ENCODE results near the gene TLR8.

TLR8 gene

DNA sequence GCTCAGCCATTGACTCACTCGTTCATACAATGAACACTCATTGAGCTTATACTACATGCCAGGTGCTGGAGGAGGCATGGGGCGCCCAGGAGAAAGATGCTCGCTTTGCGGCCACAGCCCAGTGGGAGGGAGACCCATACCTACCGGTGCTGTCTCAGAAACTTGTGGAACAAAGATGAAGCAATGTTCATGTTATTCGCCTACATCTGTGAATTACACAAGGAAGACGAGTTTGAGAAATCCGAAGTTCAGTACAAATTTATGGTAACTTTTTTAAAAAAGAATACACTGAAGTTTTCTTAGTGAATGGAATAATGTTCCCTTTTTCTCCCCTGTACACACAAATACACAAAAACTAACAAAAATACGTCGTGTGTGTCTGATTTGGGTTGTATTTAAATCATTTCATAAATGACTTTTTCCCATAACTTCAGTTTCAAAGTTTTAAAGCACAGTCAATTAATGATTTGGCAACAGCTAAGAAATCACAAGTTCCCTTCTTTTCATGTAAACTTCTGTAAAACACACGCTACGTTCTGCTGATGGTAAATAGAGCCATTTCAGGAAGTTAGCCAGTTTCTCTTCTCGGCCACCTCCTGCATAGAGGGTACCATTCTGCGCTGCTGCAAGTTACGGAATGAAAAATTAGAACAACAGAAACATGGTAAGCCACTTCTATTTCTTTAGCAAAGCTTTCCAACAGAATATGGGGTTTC lies at the start of gene TLR8:
TLR8 (plus strand) TSS at position 575 of the 716 bp plus-strand sequence; CDS start at position 662, 87 bp downstream.
- peak; percentile 18 for DNase-seq

DNA sequence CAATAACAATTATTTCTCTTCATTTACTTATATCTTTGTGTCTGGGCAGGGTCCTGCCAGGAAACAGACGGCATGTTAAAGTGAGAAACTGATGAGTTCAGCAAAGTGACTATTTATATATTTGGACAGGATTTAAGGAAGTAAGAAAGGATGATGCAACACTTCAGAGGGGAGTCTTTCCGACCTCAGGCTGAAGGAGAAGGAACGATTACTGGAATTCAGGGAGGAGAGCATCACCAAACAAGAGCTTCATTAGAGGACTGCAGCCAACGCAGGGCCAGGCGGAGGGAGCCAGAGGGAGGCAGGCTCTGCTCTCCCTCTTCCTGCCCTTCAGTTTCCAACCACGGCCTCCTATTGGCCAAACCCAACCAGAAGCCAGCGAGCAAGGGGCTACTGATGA lies 41.1 kb upstream of the TLR8 start:
- no peak for DNase-seq

DNA sequence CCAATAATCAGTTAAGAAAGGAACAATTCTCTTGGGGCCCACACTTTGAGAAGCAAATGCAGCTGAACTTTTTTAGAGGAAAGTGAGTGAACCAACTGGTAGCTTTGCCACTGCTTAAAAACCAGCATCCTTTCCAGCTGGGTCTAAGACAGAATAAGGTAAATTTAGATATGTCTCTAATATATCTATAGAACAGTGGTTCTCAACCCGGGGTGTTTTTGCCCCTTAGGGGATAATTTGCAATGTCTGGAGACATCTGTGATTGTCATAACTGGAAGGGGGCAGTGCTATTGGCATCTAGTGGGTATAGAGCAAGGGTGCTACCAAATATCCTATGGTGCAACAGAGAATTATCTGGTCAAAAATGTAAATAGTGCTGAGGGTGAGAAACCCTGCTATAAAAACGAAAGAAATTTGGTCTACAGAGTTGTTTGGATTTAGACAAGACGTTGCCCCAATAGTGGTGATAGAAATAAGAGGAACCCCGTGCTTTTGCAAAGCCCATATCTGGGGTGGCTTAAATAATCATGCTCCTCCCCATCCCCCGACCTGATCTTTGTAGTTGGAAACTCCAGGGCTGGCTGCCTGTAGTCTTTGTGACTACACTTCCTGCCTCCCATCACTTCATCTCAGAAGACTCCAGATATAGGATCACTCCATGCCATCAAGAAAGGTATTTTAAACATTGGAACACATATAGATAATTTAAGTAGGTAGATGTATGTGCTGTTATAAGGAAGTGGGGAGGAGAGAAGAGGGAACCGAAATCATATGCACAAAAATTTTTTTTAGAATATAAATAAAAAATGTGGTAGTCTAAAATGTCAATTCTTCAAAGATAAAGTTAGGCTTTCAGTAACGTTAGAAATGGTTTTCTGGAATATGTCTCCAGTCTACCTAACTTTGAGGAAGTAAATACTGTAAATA lies 39.7 kb upstream of the TLR8 start, which contains the start of gene TLR7:
TLR7 (plus strand) TSS at position 622 of the 927 bp plus-strand sequence. CDS start 507 bp downstream, outside the sequence.
- no peak for DNase-seq

DNA sequence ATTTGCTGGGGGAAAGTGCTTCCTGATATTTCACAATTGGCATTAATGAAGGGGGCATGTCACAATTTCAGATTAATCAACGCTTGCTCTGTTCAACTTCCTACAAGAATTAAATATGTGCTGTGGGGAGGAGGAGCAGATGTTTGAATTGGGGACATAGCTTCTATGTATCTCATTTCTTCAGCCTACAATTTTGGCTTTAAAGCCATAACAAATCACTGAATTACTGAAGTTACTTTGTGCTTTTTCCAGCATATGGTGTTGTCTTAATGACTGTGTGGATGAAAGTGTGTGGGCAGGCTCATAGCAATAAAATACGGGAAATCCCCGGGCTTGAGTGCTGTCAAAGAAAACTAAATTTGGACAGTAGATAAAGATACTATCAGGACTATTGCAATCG lies 38.7 kb upstream of the TLR8 start:
- DNase-seq, result no peak

DNA sequence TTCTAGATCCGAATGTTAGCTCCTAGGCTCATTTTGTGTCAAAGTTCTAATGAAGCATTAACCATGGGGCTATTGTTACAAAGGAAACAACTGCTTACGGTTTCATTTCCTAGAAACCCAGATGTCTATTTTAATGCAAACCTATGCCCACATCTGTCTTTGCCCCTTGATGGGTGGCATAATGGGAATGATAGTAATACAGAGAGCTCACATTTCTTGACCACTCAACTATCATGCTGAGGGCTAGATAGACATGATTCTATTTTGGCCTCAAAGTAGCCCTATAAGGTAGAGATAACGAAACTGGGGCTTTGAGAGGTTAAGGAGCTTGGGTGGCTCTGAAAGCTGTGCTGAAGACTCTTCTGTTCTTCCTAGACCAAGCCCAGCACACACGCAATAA lies 37.7 kb upstream of the TLR8 start:
- no peak for DNase-seq

DNA sequence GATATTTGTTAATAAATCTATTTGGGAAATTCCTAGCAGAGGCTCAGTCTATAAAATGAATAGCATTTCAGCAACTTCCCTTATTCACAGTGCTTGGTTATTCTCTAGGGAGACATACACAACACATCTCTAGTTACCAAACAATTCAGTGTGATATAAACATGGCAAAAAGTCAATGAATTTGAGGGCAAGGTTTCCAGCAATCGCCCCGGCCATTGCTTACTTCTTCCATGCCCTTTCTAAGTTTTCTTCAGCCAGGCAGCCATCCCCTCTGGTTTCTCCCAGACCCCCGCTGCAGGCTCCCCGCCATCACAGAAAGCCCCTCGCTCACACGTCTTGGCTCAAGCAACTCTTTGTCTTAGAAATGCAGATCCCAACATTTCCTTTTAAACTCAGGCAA lies 35.2 kb upstream of the TLR8 start:
- no peak for DNase-seq

DNA sequence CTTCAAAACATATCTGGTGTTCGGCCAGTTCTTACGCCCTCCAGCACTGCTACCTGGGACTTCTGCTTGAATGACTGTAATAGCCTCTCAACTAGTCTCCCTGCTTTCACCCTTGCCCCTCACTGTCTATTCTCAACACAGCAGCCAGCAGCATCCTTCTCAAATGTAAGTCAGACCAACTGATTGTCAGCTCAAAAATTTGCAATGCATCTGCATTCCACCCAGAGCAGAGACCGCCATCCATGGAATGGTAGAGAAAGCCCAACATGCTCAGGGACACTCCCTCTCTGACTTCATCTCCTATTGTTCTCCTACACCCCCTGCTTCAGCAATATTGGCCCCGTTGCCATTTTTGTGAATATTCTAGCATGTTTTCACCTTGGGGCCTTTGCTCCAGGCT lies 33.7 kb upstream of the TLR8 start:
- DNase-seq, result no peak

DNA sequence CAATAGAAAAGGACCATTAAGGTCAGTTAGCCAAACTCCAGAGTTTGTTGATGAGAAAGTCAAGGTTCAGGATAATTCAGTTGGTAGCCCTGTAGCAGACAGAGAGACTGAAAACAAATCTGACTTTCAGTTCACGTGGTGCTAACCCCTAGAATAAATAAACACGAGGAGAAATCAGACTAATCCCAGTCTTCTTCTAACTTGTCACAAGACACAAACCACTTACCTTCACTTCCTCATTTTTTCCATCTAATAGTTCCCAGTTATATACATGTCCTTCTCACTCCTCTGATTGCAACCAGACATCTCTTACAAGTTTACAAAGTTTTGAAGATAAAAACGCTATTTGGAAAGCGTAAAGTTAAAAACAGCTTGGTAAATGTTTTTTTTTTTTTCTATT lies 31.8 kb upstream of the TLR8 start:
- no peak for DNase-seq

DNA sequence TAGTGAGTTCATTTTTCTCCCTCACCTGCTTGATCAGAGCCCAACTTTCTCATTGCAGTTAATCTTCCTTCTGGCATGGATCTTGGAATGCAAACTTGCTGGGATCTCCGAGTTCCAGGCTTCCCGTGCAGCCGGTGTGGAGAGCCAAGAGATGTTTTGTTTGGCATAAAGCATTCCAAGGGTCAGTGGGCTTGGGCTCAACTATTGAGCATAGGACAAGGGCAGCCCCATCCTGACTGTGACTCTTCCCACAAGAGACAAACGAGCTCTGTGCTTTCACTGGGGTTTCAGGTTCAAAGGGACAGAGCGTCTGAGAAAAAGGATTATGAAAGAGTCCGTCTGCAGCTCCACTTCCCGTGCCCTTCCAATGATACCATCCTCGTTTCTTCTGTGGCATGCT lies 29.0 kb upstream of the TLR8 start:
- DNase-seq, result no peak

DNA sequence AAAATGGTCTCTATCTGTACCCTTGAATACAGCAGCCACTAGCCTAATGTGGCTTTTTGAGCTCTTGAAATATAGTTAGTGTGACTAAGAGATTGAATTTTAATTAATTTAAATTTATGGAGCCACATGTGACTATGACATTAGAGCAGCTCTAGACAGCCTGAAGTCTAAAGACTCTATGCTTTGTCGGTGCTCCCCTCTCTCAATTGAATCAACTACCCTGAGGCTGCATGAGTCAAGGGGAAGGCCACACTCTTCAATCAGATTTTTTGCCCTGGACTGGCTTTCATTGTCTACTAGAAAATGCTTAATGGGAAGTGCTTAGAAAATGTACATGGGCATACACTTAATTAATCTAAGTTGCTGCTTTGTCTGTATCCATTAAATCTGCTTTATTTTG lies 27.9 kb upstream of the TLR8 start:
- no peak for DNase-seq

DNA sequence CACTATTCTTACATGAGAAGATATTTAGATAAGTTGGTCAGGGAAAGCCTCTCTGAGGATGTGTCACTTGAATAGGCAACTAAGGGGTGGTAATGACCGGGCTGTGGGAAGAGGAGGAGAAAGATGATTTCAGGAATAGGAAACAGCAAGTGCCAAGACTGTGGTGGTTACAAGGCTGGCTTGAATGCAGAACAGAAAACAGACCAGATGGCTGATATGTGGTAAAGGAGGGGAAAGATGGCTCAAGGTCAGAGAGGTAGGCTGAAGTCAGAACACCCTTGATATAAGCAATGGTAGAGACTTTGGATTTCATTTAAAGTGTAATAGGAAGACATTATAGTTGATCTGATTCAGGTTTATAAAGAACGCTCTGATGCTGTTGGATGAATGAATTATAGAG lies 24.5 kb upstream of the TLR8 start:
- DNase-seq, result no peak

DNA sequence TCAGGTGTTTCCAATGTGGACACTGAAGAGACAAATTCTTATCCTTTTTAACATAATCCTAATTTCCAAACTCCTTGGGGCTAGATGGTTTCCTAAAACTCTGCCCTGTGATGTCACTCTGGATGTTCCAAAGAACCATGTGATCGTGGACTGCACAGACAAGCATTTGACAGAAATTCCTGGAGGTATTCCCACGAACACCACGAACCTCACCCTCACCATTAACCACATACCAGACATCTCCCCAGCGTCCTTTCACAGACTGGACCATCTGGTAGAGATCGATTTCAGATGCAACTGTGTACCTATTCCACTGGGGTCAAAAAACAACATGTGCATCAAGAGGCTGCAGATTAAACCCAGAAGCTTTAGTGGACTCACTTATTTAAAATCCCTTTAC lies 20.9 kb upstream of the TLR8 start:
- no peak for DNase-seq

DNA sequence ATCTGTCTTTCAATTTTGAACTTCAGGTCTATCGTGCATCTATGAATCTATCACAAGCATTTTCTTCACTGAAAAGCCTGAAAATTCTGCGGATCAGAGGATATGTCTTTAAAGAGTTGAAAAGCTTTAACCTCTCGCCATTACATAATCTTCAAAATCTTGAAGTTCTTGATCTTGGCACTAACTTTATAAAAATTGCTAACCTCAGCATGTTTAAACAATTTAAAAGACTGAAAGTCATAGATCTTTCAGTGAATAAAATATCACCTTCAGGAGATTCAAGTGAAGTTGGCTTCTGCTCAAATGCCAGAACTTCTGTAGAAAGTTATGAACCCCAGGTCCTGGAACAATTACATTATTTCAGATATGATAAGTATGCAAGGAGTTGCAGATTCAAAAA lies 19.9 kb upstream of the TLR8 start:
- no peak for DNase-seq

DNA sequence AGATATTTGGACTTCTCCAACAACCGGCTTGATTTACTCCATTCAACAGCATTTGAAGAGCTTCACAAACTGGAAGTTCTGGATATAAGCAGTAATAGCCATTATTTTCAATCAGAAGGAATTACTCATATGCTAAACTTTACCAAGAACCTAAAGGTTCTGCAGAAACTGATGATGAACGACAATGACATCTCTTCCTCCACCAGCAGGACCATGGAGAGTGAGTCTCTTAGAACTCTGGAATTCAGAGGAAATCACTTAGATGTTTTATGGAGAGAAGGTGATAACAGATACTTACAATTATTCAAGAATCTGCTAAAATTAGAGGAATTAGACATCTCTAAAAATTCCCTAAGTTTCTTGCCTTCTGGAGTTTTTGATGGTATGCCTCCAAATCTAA lies 19.3 kb upstream of the TLR8 start:
- no peak for DNase-seq

DNA sequence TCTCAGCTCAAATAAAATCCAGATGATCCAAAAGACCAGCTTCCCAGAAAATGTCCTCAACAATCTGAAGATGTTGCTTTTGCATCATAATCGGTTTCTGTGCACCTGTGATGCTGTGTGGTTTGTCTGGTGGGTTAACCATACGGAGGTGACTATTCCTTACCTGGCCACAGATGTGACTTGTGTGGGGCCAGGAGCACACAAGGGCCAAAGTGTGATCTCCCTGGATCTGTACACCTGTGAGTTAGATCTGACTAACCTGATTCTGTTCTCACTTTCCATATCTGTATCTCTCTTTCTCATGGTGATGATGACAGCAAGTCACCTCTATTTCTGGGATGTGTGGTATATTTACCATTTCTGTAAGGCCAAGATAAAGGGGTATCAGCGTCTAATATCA lies 18.7 kb upstream of the TLR8 start:
- no peak for DNase-seq

DNA sequence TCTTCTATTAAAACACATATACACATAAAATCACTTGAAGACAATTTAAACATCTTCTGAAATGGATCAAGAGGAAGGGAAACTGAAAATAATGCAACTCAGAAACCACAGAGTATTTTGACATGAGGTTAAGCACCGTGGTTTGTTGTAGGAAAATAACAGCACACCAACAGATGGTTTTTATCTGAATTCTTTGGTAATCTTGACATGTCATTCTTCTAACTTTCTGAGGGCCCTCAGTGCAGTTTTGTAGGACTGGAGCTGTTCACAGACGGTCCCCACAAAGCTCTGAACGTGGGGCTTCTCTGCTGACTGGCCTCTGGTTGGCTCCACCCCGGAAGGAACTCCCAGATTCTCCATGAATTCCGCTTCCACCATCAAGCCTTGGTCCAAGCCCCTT lies 16.0 kb upstream of the TLR8 start:
- peak; percentile 38 for DNase-seq

DNA sequence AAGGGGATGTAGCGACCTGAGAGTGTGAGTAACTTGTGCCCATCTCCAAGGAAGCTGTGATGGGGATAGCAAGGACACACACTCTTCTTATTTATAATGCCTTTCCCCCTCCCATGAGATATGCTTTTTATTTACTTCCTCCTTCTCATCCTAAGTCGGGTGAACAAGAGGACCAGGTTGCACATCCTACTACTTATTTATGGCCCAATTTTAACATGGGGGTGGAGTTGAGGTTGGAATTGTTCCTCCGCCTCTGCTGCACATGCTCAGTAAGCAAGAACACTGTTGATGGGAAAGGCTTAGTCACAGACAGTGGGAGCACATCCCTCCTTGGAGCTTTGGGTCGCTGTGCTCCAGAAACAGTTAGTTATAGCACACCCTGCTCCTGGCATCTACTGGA lies 15.2 kb upstream of the TLR8 start:
- DNase-seq, result peak; percentile 44

DNA sequence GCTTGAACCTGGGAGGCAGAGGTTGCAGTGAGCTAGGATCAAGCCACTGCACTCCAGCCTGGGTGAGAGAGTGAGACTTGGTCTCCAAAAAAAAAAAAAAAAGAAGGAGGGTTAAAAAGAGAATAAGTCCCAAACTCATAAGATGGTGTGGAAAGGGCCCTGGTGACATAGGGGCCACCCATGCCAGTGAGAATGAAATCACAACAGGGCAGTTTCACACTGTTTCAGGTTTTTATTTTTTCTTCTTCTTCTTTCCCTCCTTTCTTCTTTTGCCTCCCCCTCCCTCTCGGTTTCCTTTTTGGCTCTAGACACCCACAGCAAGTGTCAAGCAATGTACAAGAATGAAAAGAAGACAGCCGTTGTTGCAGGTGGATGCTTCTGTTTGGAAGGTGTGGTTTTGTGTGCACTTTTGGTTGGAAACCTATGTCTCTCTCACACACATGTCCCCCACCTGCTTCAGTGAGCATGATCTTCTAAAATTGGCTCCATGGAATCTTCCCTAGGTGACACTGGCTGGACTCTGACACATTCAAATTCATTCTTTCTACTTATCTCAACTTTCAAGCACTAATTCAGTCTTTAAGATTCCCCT lies 14.4 kb upstream of the TLR8 start:
- no peak for DNase-seq

DNA sequence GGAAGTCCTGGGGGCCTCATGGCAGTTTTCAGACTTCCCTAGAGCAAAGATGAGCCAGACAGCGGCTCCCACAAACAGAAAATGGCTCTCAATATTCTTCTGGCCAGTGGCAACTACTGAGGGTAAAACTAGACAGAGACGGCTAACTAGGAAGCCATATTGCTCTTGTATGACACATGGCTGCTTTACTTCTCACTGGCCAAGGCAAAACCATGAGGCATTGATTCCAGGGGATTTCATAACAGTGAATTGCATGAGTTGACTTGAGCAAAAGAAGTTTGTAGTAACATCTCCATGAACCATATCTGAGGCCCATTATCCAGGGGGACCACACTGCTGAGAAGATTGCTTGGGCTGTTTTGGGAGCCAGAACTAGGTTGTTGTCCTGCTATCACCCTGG lies 13.7 kb upstream of the TLR8 start:
- DNase-seq, result no peak

DNA sequence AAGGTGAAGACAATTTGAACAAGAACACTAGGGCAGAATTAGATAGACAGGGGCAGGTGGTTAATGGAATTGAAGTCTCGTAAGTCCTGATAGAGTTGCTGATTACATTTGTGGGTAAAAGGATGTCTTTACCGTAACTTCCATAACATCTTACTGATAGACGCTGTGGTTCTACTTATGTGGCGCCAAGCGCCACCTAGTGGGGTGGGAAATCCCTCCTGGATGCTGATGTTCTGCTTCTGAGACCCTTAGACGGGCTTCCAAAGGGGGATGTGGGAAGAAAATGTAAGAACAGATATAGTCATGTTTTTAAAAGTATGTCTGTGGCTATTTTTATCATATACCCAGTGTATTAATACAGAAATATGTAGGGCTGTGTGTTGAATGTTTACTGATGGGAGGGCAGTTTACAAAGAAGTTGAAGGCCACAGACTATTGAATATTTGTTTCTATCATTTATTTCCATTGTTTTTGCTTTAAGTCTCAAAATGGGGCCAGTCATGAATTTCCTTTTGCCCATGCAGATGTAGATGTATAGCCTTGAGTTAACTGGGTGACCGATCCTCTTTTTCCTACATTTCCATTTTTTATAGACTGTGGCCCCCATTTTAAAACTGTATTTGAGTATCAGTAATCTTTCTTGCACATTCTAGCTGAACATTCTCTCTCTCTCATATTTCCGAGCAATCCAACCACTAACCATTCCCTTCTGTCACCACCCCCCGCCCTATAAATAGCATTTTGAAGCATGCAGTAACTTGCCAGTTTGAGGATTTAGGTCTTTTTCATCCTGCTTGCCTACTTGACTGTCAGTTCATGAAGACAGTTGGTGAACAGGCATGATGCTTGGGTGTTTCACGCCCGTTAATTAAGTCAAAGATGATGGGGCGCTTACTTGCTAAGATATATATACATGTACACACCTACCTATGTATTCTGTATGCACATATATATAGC lies 12.1 kb upstream of the TLR8 start:
- no peak for DNase-seq

DNA sequence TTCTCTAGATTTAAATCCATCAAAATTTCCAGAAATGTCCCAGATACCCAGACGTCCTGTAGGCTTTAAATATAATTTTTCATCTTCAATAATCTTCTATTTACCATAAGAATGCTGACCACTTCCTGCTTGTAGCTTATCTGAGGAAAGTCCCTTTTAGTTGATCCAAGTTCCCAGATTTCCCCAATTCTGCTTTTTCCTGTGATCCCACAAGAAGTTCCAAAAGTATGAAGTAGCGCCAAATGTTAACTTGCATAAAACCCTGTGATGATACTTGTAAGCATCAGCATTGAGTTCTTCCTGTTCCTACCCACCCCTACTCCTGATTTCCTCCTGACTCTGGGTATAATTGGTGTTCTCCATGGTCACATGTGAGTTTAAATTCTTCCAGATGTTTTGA lies 10.6 kb upstream of the TLR8 start:
- no peak for DNase-seq

DNA sequence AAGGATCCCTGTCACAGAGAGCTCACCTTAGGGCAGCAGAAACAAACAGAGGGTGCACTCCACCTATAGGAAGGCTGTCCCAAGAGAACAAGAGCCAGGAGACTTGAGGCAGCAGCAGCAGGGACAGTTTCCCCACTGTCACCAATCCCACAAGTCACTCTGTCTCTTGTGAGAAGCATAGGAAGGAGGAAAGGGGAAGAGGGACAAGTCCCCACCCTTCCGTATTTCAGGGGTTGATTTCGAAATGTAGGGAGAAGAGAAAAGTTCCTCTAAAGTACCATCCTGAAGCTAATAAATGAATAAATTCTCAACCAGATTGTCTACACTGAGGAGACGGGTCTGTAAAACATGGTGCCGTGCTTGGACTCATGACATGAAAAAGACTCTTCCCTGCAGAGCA lies 9.5 kb upstream of the TLR8 start:
- DNase-seq, result no peak

DNA sequence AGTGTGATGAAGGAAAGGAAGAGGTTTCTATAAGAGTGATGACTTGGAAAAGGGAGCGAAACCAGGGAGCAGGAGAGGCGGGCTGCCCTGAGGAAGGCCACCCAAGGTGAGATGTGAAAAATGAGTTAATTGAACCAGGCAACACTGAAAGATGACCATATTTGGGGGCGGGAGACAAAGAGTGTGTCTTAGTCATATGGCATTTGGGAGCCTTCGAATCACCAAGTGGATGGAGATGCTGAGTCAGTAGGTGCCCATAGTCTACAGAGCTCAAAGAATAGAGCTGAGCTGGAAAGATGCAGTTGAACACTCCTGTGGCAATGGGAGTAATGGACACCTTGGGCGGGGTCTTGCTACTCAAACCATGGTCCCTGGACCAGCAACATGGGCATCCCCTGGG lies 8.3 kb upstream of the TLR8 start:
- DNase-seq, result no peak

All from SIG-M5 (cell line).